ENCODE results near the gene IFNG. TPM values are rescaled to one million over a fixed set of nuclear protein-coding genes. Genes with fewer than 3 reads are reported as not detected.

IFNG gene
- polyA plus RNA-seq, 1 donor from 2014 or later = not detected

GRCh38 chr12:68178774-68179439 lies 19.4 kb upstream of the IFNG start:
- H3K79me2 ChIP-seq (replicated peaks; ENCODE audit: insufficient read depth, low read length) = no peaks in the 10 kb centered on the region
- no peak overlapping the region for H3K4me3 ChIP-seq (ENCODE audit: low read length)
- no peak overlapping the region for H3K9ac ChIP-seq (ENCODE audit: low read length)
- no peaks in the 10 kb centered on the region for H3F3A ChIP-seq (ENCODE audit: insufficient read depth, low read length, poor library complexity, severe bottlenecking)
- no peak overlapping the region for H3K4me2 ChIP-seq (ENCODE audit: low read length)
- H3K27me3 ChIP-seq (ENCODE audit: insufficient read depth, low read depth, low read length) = no peaks in the 10 kb centered on the region
- H3K27ac ChIP-seq (ENCODE audit: low read length) = no peak overlapping the region
- no peaks in the 10 kb centered on the region for H3K36me3 ChIP-seq (ENCODE audit: insufficient read depth, low read length)
- no peaks in the 10 kb centered on the region for H4K20me1 ChIP-seq (ENCODE audit: insufficient read depth)
- no peak for TF ChIP-seq POLR2AphosphoS5 (IDR thresholded peaks at IDR 0.05)
- TF ChIP-seq SMC3 (conservative IDR thresholded peaks at IDR 0.05; ENCODE audit: poor library complexity) = no peak
- no peak for TF ChIP-seq EZH2 (IDR thresholded peaks at IDR 0.05; ENCODE audit: borderline replicate concordance, insufficient read depth, low read length, poor library complexity, severe bottlenecking)
- no peak for TF ChIP-seq MXI1 (conservative IDR thresholded peaks at IDR 0.05; ENCODE audit: poor library complexity, severe bottlenecking)
- TF ChIP-seq REST (IDR thresholded peaks at IDR 0.05; ENCODE audit: borderline replicate concordance) = no peak
- no peak for TF ChIP-seq TAF1 (IDR thresholded peaks at IDR 0.05; ENCODE audit: low read depth)
- no peak for TF ChIP-seq EP300 (conservative IDR thresholded peaks at IDR 0.05; ENCODE audit: poor library complexity, severe bottlenecking)
- no peak for TF ChIP-seq RAD21 (conservative IDR thresholded peaks at IDR 0.05)
- no peak for TF ChIP-seq CTCF (IDR thresholded peaks at IDR 0.05; ENCODE audit: poor library complexity, severe bottlenecking)
- H3K9me3 ChIP-seq (ENCODE audit: low read length) = no peaks in the 10 kb centered on the region
- no peak overlapping the region for H2AFZ ChIP-seq (ENCODE audit: low read depth, low read length)
- H3K9me2 ChIP-seq (ENCODE audit: insufficient read depth, low read length) = no peaks in the 10 kb centered on the region

- no peak overlapping the region for H3K27ac ChIP-seq (ENCODE audit: low read length)
- H3K36me3 ChIP-seq (ENCODE audit: insufficient read depth, low read length) = no peaks in the 10 kb centered on the region
- no peaks in the 10 kb centered on the region for H3K9me3 ChIP-seq (ENCODE audit: low read length)
- H4K20me1 ChIP-seq (ENCODE audit: insufficient read depth) = no peaks in the 10 kb centered on the region
- H3K4me3 ChIP-seq (ENCODE audit: low read length) = no peak overlapping the region
- H3F3A ChIP-seq (ENCODE audit: insufficient read depth, low read length, poor library complexity, severe bottlenecking) = no peaks in the 10 kb centered on the region
- no peaks in the 10 kb centered on the region for H3K27me3 ChIP-seq (ENCODE audit: insufficient read depth, low read depth, low read length)
- H3K9ac ChIP-seq (ENCODE audit: low read length) = no peak overlapping the region
- H2AFZ ChIP-seq (ENCODE audit: low read depth, low read length) = no peak overlapping the region
- no peaks in the 10 kb centered on the region for H3K9me2 ChIP-seq (ENCODE audit: insufficient read depth, low read length)
- TF ChIP-seq EZH2 (IDR thresholded peaks at IDR 0.05; ENCODE audit: borderline replicate concordance, insufficient read depth, low read length, poor library complexity, severe bottlenecking) (no peak), SMC3 (conservative IDR thresholded peaks at IDR 0.05; ENCODE audit: poor library complexity) (no peak), TAF1 (IDR thresholded peaks at IDR 0.05; ENCODE audit: low read depth) (no peak), MXI1 (conservative IDR thresholded peaks at IDR 0.05; ENCODE audit: poor library complexity, severe bottlenecking) (no peak), RAD21 (conservative IDR thresholded peaks at IDR 0.05) (no peak), REST (IDR thresholded peaks at IDR 0.05; ENCODE audit: borderline replicate concordance) (no peak)
- no peaks in the 10 kb centered on the region for H3K79me2 ChIP-seq (replicated peaks; ENCODE audit: insufficient read depth, low read length)
- no peak overlapping the region for H3K4me2 ChIP-seq (ENCODE audit: low read length)
These were observed 18.6 kb upstream of the IFNG start for GRCh38 chr12:68178184-68178583.
